CD4-positive, alpha-beta T cell treated with Interleukin-10 for 1 hour (primary cell): ENCODE measurements around the gene TRIM39.
"Not testable (repeated sequence)": the region's sequence is repeated elsewhere in the genome, so short reads cannot be mapped to it uniquely, and the experiment has no call there.

Experiments
- DNase-seq: peaks from one replicate; pipeline ENCODE4 v3.0.0-alpha.2; 2020

Gene TRIM39

GRCh38 chr6:30326526-30327231, at the start of gene TRIM39:
TRIM39 (plus strand) TSS chr6:30326927; CDS start chr6:30329318, 2,391 bp downstream.
- DNase-seq = peak; percentile 91

GRCh38 chr6:30280988-30281387, 45.7 kb upstream of the TRIM39 start:
- not testable (repeated sequence) for DNase-seq

- DNase-seq = no peak
Measured at GRCh38 chr6:30282522-30282921, 44.2 kb upstream of the TRIM39 start.

- no peak for DNase-seq
Measured at GRCh38 chr6:30283761-30284160, 43.0 kb upstream of the TRIM39 start.

GRCh38 chr6:30287139-30287538, 39.6 kb upstream of the TRIM39 start:
- DNase-seq = no peak

- no peak for DNase-seq
Measured at GRCh38 chr6:30295837-30296236, 30.9 kb upstream of the TRIM39 start.

GRCh38 chr6:30304002-30304401, 22.7 kb upstream of the TRIM39 start:
- DNase-seq = no peak

GRCh38 chr6:30311101-30311500, 15.6 kb upstream of the TRIM39 start:
- no peak for DNase-seq

- no peak for DNase-seq
Measured at GRCh38 chr6:30311671-30312070, 15.1 kb upstream of the TRIM39 start.

GRCh38 chr6:30312266-30312665, 14.5 kb upstream of the TRIM39 start:
- DNase-seq = no peak

- no peak for DNase-seq
Measured at GRCh38 chr6:30312676-30313321, 13.9 kb upstream of the TRIM39 start.

- no peak for DNase-seq
Measured at GRCh38 chr6:30315156-30315555, 11.6 kb upstream of the TRIM39 start.

- DNase-seq = no peak
Measured at GRCh38 chr6:30317913-30318589, 8.7 kb upstream of the TRIM39 start.

- no peak for DNase-seq
Measured at GRCh38 chr6:30319146-30319835, 7.4 kb upstream of the TRIM39 start.

GRCh38 chr6:30321692-30322388, 4.9 kb upstream of the TRIM39 start:
- DNase-seq = no peak

GRCh38 chr6:30322527-30323501, 3.9 kb upstream of the TRIM39 start:
- peak; percentile 14 for DNase-seq

- DNase-seq = peak; percentile 25
Measured at GRCh38 chr6:30323806-30324205, 2.9 kb upstream of the TRIM39 start.

GRCh38 chr6:30325150-30325872, 1.4 kb upstream of the TRIM39 start:
- peak; percentile 91 for DNase-seq

- peak; percentile 84 for DNase-seq
Measured at GRCh38 chr6:30325873-30326525, 728 bp upstream of the TRIM39 start.

- no peak for DNase-seq
Measured at GRCh38 chr6:30327232-30327746, 562 bp downstream of the TRIM39 start.
